OCI-LY7 (cell line): ENCODE data around the gene OPCML.

Source experiments
- EZH2phosphoT487 ChIP-seq: fragments of 200-600 bp; sonication (generic); IDR thresholded peaks from 2 replicates; pipeline ENCODE4 v1.6.1; 2018; ENCODE audit warnings: low read depth, borderline replicate concordance, mild to moderate bottlenecking, mixed run types, antibody characterized with exemption, low read length, moderate library complexity, mixed read lengths
- TF ChIP-seq, protein P1 (sequence below): fragments of 200-600 bp; sonication (generic); conservative IDR thresholded peaks from 2 replicates; pipeline ENCODE4 v1.5.1; 2014; ENCODE audit warnings: mild to moderate bottlenecking, antibody characterized with exemption, low read length, moderate library complexity, mixed read lengths

DNA sequence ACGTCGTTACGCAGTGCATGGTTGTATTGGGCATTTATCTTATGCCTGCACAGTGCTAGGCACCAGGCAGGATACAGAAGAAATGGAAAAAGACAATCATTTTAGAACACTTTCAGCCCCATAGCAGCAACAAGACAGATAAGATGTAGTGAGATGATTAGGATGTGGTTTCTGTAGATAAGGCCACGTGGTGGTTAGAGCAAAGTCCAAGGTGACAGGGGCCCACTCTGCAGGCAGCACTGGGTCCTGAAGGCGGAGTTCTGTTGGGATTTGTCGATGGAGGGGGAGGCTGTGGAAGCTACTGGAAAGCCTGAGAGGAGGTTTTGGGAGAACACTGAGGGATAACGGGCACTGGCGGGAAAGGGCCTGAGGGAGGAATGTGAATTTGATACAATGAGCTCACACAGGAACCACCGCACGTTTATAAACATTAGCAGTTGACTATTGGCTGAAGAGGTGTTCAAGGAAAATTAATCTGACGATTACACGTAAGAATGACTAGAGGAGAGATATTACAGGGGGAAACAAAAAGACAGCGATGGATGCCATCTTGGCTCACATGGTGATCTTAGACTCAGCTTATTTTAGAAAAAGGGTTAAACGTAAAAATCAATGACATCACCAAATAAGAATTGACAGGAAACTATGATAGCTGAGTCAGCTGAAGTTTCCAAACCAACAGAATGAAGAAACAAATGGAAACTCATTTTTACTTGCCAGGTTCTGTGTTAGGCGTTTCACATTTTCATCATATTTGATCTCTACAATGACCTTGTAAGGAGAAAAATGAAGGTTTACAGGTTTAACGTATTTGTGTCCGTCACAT is 551.0 kb downstream of the OPCML start:
- TF ChIP-seq, protein P1, sequence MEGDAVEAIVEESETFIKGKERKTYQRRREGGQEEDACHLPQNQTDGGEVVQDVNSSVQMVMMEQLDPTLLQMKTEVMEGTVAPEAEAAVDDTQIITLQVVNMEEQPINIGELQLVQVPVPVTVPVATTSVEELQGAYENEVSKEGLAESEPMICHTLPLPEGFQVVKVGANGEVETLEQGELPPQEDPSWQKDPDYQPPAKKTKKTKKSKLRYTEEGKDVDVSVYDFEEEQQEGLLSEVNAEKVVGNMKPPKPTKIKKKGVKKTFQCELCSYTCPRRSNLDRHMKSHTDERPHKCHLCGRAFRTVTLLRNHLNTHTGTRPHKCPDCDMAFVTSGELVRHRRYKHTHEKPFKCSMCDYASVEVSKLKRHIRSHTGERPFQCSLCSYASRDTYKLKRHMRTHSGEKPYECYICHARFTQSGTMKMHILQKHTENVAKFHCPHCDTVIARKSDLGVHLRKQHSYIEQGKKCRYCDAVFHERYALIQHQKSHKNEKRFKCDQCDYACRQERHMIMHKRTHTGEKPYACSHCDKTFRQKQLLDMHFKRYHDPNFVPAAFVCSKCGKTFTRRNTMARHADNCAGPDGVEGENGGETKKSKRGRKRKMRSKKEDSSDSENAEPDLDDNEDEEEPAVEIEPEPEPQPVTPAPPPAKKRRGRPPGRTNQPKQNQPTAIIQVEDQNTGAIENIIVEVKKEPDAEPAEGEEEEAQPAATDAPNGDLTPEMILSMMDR, result no peak
- TF ChIP-seq EZH2phosphoT487, result no peak
